Coronary artery (tissue), 2 donors: Measurements from ENCODE around the gene SLC22A4.

Experiments used
- DNase-seq: peaks from one replicate; pipeline ENCODE4 v3.0.0-alpha.2; 2017; ENCODE audit warnings: low spot score
- H3K27ac ChIP-seq, 2 donors: fragments of 200-600 bp; sonication (generic); one replicate each; pipeline ENCODE4 v1.5.1; 2016 to 2019
- H3K4me3 ChIP-seq: fragments of 200-600 bp; sonication (generic); 2 replicates; pipeline ENCODE4 v1.5.1; 2016; ENCODE audit warnings: mild to moderate bottlenecking, moderate library complexity
- TF ChIP-seq, protein P1 (sequence below): fragments of 200-600 bp; sonication (generic); IDR thresholded peaks from one replicate; pipeline ENCODE4 v1.5.1; 2019; ENCODE audit warnings: antibody characterized with exemption

The SLC22A4 gene

DNA sequence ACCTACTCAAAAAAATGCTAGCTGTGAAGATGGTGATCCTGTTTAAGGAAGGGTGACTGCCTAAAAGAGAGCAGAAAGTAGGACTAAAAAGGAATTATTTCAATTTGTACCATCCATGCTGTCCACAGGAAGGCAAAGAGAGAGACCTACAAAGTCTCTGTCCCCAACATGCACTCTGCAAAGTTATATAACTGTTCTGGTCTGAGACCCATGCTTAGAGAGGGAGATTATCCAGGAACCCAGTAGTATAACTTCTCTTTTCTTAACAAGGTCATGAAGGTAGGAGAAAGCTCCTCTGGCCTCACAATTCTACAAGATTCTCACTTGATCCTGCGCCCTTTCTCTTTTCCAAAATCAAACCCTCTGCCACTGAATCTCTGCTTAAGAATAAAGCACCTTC, 25.8 kb downstream of the SLC22A4 start:
- DNase-seq = no peak
- TF ChIP-seq, protein P1, sequence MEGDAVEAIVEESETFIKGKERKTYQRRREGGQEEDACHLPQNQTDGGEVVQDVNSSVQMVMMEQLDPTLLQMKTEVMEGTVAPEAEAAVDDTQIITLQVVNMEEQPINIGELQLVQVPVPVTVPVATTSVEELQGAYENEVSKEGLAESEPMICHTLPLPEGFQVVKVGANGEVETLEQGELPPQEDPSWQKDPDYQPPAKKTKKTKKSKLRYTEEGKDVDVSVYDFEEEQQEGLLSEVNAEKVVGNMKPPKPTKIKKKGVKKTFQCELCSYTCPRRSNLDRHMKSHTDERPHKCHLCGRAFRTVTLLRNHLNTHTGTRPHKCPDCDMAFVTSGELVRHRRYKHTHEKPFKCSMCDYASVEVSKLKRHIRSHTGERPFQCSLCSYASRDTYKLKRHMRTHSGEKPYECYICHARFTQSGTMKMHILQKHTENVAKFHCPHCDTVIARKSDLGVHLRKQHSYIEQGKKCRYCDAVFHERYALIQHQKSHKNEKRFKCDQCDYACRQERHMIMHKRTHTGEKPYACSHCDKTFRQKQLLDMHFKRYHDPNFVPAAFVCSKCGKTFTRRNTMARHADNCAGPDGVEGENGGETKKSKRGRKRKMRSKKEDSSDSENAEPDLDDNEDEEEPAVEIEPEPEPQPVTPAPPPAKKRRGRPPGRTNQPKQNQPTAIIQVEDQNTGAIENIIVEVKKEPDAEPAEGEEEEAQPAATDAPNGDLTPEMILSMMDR = no peak
- H3K4me3 ChIP-seq = no peak overlapping the region
- no peak overlapping the region for H3K27ac ChIP-seq

DNA sequence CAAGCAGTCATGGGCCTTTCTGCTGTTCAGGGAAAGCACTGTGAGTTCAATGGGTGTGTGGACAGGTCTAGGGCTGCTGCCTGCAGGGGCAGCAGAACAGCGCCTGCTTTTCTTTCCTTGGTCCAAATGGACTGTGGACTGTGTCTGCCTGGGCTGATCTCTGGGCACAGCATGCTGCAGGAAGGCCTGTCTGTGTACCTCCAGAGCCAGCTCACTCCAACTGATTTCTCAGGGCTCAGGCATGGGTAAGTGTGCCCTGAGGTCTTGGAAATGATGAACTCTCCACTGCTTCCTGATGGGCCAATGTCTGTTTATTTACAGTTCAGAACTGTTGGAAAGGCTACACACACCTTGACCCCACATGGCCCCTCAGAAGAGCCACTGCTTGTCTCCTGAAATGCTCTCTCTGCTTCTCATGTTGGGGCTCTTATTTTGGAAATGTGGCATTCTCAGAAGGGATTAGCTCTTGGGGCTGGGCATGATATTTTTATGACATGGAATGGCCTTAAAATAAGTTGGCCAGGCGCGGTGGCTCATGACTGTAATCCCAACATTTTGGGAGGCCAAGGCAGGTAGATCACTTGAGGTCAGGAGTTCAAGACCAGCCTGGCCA, 27.0 kb downstream of the SLC22A4 start:
- TF ChIP-seq, protein P1 = no peak
- DNase-seq = no peak
- Histone ChIP-seq H3K27ac (no peak overlapping the region), H3K4me3 (no peak overlapping the region)

DNA sequence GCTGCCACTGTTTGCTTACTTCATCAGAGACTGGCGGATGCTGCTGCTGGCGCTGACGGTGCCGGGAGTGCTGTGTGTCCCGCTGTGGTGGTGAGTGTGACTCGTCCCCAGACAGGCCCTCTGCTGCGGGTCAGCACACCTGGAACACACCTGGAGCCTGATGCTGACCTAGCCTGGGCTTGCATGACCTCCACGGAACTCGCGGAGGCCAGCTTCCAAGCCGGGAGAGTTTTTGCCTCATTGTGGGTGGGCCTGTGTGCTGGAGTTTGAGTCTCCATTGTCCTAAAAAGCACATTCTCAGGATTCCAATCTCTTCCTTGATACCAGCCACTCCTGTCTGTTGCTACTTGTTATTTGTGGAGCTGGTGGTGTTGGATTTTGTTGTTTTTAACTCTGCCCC, 28.1 kb downstream of the SLC22A4 start:
- H3K27ac ChIP-seq = no peak overlapping the region
- no peak overlapping the region for H3K4me3 ChIP-seq
- DNase-seq = no peak
- TF ChIP-seq, protein P1 = no peak

DNA sequence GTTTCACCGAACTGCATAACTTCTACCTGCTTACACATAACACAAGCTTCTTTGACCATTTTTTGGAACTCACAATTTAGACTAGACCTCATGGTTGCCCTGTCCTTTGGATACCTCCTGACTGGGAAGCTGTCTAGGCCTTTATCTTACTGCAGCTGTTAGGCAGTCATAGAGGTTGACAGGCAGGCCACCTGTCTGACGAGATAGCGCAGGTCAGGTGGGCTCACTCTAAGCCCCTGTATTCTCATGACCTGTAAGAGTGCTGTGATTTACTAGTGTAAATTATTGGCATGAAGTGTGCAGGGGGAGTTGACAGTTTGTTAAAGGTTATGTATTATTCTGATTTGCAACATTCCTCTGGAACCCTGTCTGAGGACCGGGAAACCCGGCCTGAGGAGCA, 29.0 kb downstream of the SLC22A4 start:
- TF ChIP-seq, protein P1 = no peak
- Histone ChIP-seq H3K27ac (no peak overlapping the region), H3K4me3 (no peak overlapping the region)
- DNase-seq = no peak

DNA sequence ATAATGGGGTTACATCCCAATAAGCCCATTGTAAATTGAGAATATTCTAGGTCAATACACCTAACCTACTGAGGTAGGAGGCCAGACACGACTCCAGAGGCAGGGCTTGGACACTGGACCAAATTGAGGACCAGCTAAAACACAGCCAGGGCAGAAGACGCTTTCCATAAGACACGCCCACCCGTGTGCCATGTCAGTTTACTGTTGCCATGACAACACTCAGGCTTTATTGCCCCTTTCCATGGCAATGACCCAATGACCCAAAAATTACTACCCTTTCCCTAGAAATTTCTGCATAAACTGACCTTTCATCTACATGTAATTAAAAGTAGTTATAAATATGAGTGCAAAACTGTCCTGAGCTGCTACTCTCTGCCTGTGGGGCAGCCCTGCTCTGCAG, 31.5 kb downstream of the SLC22A4 start:
- H3K4me3 ChIP-seq = no peak overlapping the region
- DNase-seq = no peak
- TF ChIP-seq, protein P1 = no peak
- no peak overlapping the region for H3K27ac ChIP-seq

DNA sequence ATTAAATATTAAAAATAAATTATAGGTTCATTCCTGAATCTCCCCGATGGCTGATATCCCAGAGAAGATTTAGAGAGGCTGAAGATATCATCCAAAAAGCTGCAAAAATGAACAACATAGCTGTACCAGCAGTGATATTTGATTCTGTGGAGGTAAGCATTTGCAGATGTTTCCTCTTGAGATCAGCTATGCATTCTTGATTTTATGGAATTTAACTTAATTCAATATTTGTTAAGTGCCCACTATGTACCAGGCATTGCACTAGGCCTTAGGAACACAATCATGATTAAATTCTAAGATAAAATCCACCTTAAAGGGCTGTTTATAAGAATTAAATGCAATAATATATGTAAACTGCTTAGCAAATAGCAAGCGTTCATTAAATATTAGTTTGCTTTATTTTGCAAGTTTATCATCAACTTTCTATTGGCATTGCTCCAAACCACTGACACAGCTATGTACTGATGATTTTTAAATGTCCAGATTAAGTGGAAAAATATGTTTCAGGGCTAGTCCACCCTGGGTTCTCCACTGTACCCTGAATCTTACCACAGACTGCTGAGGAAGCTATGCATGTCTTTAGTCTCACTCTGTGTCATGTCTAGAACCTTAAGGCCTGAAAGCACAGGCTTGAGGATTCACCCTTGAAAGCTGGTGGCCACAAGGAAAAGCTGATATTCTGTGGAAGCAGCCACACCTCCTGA, 33.2 kb downstream of the SLC22A4 start:
- DNase-seq = no peak
- H3K4me3 ChIP-seq = no peak overlapping the region
- TF ChIP-seq, protein P1 = no peak

DNA sequence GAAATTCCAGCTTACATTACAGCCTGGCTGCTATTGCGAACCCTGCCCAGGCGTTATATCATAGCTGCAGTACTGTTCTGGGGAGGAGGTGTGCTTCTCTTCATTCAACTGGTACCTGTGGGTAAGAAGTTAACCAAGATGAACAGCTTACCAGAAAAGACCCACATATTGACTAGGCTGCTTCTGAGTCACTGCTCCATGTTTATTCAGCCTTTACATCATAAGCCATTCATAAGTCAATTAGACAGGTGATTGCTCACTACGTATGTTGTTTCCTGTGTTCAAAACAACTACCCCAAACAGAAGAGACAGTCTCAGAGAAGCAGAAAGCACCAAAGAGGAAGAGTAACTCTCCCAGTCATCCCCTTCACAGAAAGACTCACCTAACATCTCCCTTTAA, 40.6 kb downstream of the SLC22A4 start:
- TF ChIP-seq, protein P1 = no peak
- DNase-seq = no peak
- Histone ChIP-seq H3K4me3 (no peak overlapping the region), H3K27ac (no peak overlapping the region)

More for the DNA sequence above, 33.2 kb downstream of the SLC22A4 start:
- H3K27ac ChIP-seq = no peak overlapping the region
